ENCODE results near the gene RPL35.
"Not testable (repeated sequence)": the region's sequence is repeated elsewhere in the genome, so short reads cannot be mapped to it uniquely, and the experiment has no call there.

The RPL35 gene

DNA sequence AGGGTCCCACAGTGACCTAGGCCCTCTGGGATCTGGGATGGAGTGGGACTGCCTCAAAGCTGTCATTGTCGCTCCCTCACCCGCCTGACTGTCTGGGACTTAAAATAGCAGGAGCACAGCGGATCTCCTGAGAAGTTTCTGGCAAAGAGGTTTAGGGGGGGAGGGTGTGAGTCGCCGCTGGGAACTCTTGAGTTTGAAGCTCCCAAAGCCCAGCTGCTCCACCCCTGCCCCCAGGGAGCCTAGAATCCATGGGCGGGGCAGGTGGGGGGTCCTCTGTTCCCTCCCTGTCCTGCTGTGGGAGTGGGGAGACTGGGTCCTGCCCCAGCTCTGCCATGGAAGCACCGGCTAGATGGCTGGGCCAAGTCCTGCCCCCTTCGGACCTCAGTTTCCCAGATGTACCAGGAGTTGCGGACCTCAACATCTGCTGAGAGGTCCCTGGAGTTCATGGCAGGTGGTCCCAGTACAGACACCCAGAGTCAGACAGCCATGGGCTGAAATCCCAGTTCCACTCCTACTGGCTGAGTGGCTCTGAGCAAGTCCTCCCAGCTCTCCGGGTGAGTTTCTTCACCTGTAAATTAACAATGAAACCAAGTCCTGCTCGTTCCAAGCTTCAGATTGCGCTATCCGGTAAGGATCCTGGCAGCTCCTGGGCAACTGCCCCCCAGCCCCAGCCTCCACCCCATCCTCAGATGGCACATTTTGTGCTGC is 9.5 kb downstream of the RPL35 start:
- DNase-seq (ENCODE audit: low read depth) = no peak
- no peak overlapping the region for H3K4me3 ChIP-seq (ENCODE audit: low read length)
- TF ChIP-seq, protein P1, sequence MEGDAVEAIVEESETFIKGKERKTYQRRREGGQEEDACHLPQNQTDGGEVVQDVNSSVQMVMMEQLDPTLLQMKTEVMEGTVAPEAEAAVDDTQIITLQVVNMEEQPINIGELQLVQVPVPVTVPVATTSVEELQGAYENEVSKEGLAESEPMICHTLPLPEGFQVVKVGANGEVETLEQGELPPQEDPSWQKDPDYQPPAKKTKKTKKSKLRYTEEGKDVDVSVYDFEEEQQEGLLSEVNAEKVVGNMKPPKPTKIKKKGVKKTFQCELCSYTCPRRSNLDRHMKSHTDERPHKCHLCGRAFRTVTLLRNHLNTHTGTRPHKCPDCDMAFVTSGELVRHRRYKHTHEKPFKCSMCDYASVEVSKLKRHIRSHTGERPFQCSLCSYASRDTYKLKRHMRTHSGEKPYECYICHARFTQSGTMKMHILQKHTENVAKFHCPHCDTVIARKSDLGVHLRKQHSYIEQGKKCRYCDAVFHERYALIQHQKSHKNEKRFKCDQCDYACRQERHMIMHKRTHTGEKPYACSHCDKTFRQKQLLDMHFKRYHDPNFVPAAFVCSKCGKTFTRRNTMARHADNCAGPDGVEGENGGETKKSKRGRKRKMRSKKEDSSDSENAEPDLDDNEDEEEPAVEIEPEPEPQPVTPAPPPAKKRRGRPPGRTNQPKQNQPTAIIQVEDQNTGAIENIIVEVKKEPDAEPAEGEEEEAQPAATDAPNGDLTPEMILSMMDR (conservative IDR thresholded peaks at IDR 0.05; ENCODE audit: low read depth, low read length) = no peak

DNA sequence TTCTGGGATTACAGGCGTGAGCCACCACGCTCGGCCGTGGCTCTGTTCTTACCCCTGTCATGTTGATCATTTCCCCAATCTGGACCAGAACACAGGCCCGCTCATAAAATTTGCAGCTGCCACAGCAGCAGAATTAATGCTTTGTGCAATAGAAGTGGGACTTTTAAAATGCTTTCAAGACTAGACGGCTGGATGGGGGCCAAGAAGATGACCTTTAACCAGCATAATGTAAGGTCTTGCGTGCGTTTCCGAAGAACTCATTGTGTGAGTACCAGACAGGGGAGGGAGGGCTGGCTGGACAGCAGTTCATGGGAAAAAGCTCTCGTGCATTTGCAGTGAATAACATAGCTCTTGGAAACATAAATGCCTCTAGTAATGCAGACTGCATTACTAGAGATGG is 12.0 kb downstream of the RPL35 start:
- TF ChIP-seq, protein P1 (conservative IDR thresholded peaks at IDR 0.05; ENCODE audit: low read depth, low read length) = no peak
- no peak overlapping the region for H3K4me3 ChIP-seq (ENCODE audit: low read length)
- no peak for DNase-seq (ENCODE audit: low read depth)

DNA sequence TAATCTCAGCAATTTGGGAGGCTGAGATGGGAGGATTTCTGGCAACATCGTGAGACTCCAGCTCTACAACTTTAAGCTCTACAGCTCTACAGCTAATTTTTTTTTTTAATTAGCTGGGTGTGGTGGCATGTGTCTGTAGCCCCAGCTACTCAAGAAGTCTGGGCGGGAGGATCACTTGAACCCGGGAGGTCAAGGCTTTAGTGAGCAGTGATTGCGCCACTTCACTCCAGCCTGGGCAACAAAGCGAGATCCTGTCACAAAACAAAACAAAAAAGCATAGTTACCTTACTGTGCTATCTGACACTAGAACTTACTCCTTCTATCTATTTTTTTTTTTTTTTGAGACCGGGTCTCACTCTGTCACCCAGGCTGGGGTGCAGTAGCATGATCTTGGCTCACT is 14.8 kb downstream of the RPL35 start:
- DNase-seq (ENCODE audit: low read depth) = no peak
- TF ChIP-seq, protein P1 (conservative IDR thresholded peaks at IDR 0.05; ENCODE audit: low read depth, low read length) = no peak
- H3K4me3 ChIP-seq (ENCODE audit: low read length) = no peak overlapping the region

DNA sequence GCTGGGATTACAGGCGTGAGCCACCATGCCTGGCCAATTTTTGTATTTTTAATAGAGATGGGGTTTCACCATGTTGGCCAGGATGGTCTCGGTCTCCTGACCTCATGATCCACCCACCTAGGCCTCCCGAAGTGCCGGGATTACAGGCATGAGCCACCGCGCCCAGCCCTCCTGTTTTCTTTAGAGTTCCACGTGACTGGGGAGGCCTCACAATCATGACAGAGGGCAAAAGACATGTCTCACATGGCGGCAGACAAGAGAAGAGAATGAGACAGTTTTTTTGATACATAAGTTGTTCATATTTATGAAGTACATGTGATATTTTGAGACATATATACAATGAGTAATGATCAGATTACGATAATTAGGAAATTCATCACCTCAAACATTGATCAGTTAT is 15.3 kb downstream of the RPL35 start:
- DNase-seq (ENCODE audit: low read depth); H3K4me3 ChIP-seq (ENCODE audit: low read length): not testable (repeated sequence)

DNA sequence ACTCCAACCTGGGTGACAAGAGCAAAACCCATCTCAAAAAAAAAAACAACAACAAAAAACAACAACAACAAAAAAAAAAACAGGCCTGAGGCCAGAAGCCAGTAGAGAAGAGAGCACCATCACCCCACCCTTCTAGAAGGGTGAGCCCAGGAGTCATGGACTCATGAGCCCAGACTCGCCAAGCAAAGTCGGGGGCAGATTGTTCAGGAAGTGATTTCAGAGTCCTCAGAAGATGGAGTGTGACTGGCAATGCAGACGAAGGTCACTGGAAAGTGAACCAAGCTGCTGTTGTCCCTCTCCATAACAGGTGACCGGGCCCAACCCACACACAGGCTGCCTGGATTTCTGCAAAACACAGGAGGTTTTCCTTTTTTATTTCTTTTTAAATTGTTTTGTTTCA is 17.5 kb downstream of the RPL35 start:
- TF ChIP-seq, protein P1 (conservative IDR thresholded peaks at IDR 0.05; ENCODE audit: low read depth, low read length) = no peak
- no peak overlapping the region for H3K4me3 ChIP-seq (ENCODE audit: low read length)
- no peak for DNase-seq (ENCODE audit: low read depth)

DNA sequence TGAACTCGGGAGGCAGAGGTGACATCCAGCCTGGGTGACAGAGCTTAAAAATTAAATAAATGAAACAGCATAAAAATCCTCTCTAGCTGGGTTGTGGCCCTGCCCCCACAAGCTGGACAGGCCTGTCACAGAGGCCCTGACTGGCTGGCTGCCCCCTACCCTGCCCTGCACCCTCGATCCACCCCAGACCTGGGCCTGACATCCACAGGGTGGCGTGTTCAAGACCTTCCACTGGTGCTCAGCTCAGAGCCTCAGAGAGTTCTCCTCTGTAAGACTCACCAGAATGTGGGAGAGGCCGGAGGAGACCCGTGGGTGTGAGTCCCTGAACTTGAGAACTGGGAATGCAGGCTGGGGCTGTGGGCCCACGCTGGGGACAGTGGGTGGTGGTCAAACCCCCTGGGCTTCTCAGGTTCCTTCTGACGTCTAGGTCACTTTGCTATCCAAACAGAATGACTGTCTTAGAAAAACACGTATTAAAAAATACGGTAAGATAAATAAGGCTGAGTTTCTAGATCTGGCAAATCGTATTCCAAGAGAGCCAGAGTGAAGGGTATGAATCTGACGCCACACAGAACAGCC is 18.2 kb downstream of the RPL35 start:
- TF ChIP-seq, protein P1 (conservative IDR thresholded peaks at IDR 0.05; ENCODE audit: low read depth, low read length) = no peak
- H3K4me3 ChIP-seq (ENCODE audit: low read length) = no peak overlapping the region
- DNase-seq (ENCODE audit: low read depth) = no peak

DNA sequence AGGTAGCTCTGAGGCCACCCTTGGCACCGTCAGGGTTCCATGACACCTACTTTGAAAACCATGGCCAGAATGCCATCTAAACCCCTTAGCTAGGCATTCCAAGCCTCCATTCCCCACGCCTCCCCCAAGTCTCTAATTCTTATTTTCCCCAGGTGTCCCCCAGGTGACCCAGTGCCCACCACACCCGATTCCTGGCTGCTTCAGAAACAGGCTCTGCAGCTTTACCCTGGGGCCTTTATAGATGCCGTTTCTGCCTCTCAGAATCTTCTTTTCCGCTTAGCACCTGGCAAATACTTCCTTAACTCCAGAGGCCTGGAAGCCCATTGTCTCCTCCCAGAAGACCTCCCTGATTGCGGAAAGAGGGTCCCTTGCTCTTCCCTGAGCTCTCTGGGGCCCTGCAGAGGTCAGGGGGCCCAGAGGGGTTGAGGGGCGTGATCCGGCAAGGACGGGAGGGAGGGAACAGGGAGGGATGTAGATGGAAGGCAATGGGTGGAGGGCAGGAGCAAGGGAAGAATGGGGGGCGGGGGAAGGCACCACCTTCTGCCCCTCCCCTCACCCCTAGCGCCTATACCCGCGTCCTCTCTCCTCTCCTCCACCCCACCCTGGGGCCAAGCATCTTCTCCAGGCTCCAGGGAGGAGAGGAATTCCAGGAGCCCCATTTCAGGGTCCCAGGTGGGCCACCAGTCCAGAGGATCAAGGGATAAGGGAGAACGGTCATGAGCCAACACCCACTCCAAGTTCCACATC is 20.5 kb downstream of the RPL35 start:
- H3K4me3 ChIP-seq (ENCODE audit: low read length) = no peak overlapping the region
- TF ChIP-seq, protein P1 (conservative IDR thresholded peaks at IDR 0.05; ENCODE audit: low read depth, low read length) = no peak
- no peak for DNase-seq (ENCODE audit: low read depth)

Measured in retinal pigment epithelial cell (primary cell).